GM21723 (cell line): ENCODE results near the gene PODN.

Experiments used
- ATAC-seq: cut with Tn5 transposase; IDR thresholded peaks from one replicate; pipeline ENCODE4 v1.9.1; 2021; ENCODE audit warnings: mild to moderate bottlenecking, moderate library complexity; ENCODE audit not compliant: unreplicated experiment

Gene PODN

GRCh38 chr1:53061859-53062707, at the start of gene PODN:
PODN (plus strand) TSS chr1:53062213; CDS start chr1:53069856, 7,643 bp downstream.
- no peak for ATAC-seq

- ATAC-seq = peak; percentile 88
These were observed 47.1 kb upstream of the PODN start for GRCh38 chr1:53014791-53015507.

- no peak for ATAC-seq
These were observed 46.5 kb upstream of the PODN start for GRCh38 chr1:53015508-53015860.

GRCh38 chr1:53016705-53017104, 45.3 kb upstream of the PODN start:
- ATAC-seq = no peak

GRCh38 chr1:53020588-53020987, 41.4 kb upstream of the PODN start:
- ATAC-seq = no peak

GRCh38 chr1:53022179-53022578, 39.8 kb upstream of the PODN start:
- no peak for ATAC-seq

GRCh38 chr1:53023546-53023945, 38.5 kb upstream of the PODN start:
- ATAC-seq = no peak

- no peak for ATAC-seq
These were observed 37.9 kb upstream of the PODN start for GRCh38 chr1:53024117-53024516.

GRCh38 chr1:53025034-53025768, 36.8 kb upstream of the PODN start:
- ATAC-seq = no peak

GRCh38 chr1:53025769-53026112, 36.3 kb upstream of the PODN start:
- ATAC-seq = no peak

GRCh38 chr1:53026254-53026653, 35.8 kb upstream of the PODN start:
- no peak for ATAC-seq

GRCh38 chr1:53031732-53032131, 30.3 kb upstream of the PODN start:
- ATAC-seq = no peak

GRCh38 chr1:53037159-53037558, 24.9 kb upstream of the PODN start:
- ATAC-seq = no peak

GRCh38 chr1:53038566-53038965, 23.4 kb upstream of the PODN start:
- no peak for ATAC-seq

- ATAC-seq = no peak
These were observed 18.7 kb upstream of the PODN start for GRCh38 chr1:53043271-53043670.

- ATAC-seq = no peak
These were observed 17.1 kb upstream of the PODN start for GRCh38 chr1:53044926-53045325.

- ATAC-seq = no peak
These were observed 15.1 kb upstream of the PODN start for GRCh38 chr1:53046930-53047329.

GRCh38 chr1:53047737-53048736, 14.0 kb upstream of the PODN start:
- ATAC-seq = no peak

GRCh38 chr1:53048960-53049573, 12.9 kb upstream of the PODN start:
- ATAC-seq = no peak

- ATAC-seq = no peak
These were observed 12.4 kb upstream of the PODN start for GRCh38 chr1:53049574-53049967.
